PC-9 (cell line): ENCODE data around the gene TRABD2B.

Experiments used
- CTCF ChIP-seq: fragments of 200-600 bp; sonication (generic); conservative IDR thresholded peaks from 2 replicates; pipeline ENCODE4 v1.6.1; 2017; ENCODE audit warnings: mixed run types, antibody characterized with exemption, mild to moderate bottlenecking, moderate library complexity
- EZH2 ChIP-seq: fragments of 200-600 bp; sonication (generic); IDR thresholded peaks from 2 replicates; pipeline ENCODE4 v1.8.0; 2017; ENCODE audit warnings: antibody characterized with exemption, low read depth

GRCh38 chr1:47854552-47855144, 142.5 kb downstream of the TRABD2B start:
- TF ChIP-seq CTCF (no peak), EZH2 (no peak)
